Tibial nerve (tissue), 4 donors: ENCODE results near the gene MYL12A. TPM values are rescaled to one million over a fixed set of nuclear protein-coding genes. Genes with fewer than 3 reads are reported as not detected.

ENCODE experiments used
- DNase-seq, 2 donors: peaks; one replicate each; pipeline ENCODE4 v3.0.0-alpha.2; 2019; ENCODE audit warnings: low spot score in 2 of 2
- H3K27ac ChIP-seq, 4 donors: fragments of 200-600 bp; sonication (generic) in 3 of 4; one replicate each; pipeline ENCODE4 v1.5.1; 2017 to 2019; ENCODE audit warnings: mild to moderate bottlenecking in 1 of 4
- H3K27me3 ChIP-seq, 2 donors: fragments of 200-600 bp; sonication (generic) in 1 of 2; one replicate each; pipeline versions ENCODE4 v1.5.1 to v1.6.0; 2017 to 2019
- H3K36me3 ChIP-seq, 3 donors: fragments of 200-600 bp; sonication (generic); one replicate each; pipeline ENCODE4 v1.5.1; 2018 to 2019
- H3K4me1 ChIP-seq, 4 donors: fragments of 200-600 bp; sonication (generic) in 3 of 4; one replicate each; pipeline ENCODE4 v1.5.1; 2017 to 2019
- H3K4me3 ChIP-seq, 4 donors: fragments of 200-600 bp; sonication (generic) in 3 of 4; one replicate each; pipeline ENCODE4 v1.5.1; 2017 to 2019; ENCODE audit warnings: mild to moderate bottlenecking in 1 of 4, moderate library complexity in 1 of 4
- H3K9me3 ChIP-seq, 4 donors: fragments of 200-600 bp; sonication (generic) in 3 of 4; one replicate each; pipeline ENCODE4 v1.5.1; 2017 to 2019
- EP300 ChIP-seq, 2 donors: sonication (generic); formaldehyde crosslinking; IDR thresholded peaks; one replicate each; pipeline ENCODE4 v1.6.1; 2017; ENCODE audit warnings: antibody characterized with exemption in 2 of 2, mild to moderate bottlenecking in 1 of 2
- POLR2A ChIP-seq, 2 donors: fragments of 450-650 bp; IDR thresholded peaks; one replicate each; pipeline ENCODE4 v1.6.1; 2017; ENCODE audit warnings: antibody characterized with exemption in 2 of 2, mild to moderate bottlenecking in 2 of 2, moderate library complexity in 2 of 2
- whole genome bisulfite sequencing, 2 donors: methylation state at CpG; one replicate each; pipeline ENCODE4 v1.1.5; 2018; 5-methylcytosine and 5-hydroxymethylcytosine counted together
- total RNA-seq, 4 donors: library from RNA; depleted of rRNA; stranded (reverse); fragments of >200 nt; gene quantifications; one replicate each; pipeline ENCODE4 v1.1.0, GENCODE V29; 2016
- TF ChIP-seq, protein P1 (sequence below), 5 experiments: fragments of 200-600 bp in 3 of 5; fragments of 450-650 bp in 2 of 5; sonication (generic) in 3 of 5; IDR thresholded peaks; one replicate each; pipeline ENCODE4 v1.5.1; 2016 to 2019; ENCODE audit warnings: antibody characterized with exemption in 5 of 5, mild to moderate bottlenecking in 3 of 5, moderate library complexity in 2 of 5

Gene MYL12A
- total RNA-seq, 4 donors from 2014 or later: 387 to 515 (median 415) TPM

DNA sequence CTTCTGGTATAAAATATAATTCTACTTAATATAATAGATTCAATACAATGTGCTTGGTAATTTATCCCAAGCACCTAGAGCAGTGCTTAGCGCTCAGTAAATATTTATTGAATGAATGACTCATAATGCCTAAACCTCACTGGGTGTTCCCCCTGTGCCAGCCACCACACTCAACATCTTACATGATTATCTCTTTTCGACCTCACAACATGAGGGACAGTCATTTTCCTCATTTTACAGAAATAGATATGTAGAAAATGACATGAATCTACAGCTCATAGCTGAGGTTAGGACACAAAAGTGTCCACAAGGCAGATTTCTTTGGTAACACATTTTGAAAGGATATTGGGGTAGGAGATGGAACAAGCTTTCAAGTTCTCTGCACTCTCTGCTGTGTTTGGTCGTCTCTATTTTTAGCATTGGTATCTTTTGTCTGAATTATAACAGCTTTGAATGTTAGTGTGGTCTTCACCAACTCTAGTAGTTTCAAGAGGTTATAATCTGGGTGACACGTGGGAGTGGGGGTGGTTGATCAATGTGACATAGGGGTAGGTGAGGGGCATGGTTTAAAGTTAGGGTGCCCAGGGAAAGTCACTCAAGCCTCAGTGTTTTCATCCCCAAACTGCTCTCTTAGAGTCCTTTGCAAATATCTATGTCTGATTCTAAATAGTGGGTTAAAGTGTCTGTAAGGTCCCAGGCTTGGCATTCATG lies 37.6 kb upstream of the MYL12A start:
- no peak for DNase-seq
- H3K27ac ChIP-seq: no peak overlapping the region
- peaks cover 0 to 21% (median 0%) of the 10 kb centered on the region in 3 donors for H3K36me3 ChIP-seq
- H3K27me3 ChIP-seq: no peaks in the 10 kb centered on the region
- H3K4me1 ChIP-seq: peaks cover 0 to 15% (median 11%) of the 10 kb centered on the region in 4 donors
- no peak overlapping the region for H3K4me3 ChIP-seq
- WGBS, 2 donors: 83 to 84% methylated on average over 4 of the region's 4 CpGs
- TF ChIP-seq, protein P1, sequence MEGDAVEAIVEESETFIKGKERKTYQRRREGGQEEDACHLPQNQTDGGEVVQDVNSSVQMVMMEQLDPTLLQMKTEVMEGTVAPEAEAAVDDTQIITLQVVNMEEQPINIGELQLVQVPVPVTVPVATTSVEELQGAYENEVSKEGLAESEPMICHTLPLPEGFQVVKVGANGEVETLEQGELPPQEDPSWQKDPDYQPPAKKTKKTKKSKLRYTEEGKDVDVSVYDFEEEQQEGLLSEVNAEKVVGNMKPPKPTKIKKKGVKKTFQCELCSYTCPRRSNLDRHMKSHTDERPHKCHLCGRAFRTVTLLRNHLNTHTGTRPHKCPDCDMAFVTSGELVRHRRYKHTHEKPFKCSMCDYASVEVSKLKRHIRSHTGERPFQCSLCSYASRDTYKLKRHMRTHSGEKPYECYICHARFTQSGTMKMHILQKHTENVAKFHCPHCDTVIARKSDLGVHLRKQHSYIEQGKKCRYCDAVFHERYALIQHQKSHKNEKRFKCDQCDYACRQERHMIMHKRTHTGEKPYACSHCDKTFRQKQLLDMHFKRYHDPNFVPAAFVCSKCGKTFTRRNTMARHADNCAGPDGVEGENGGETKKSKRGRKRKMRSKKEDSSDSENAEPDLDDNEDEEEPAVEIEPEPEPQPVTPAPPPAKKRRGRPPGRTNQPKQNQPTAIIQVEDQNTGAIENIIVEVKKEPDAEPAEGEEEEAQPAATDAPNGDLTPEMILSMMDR (IDR thresholded peaks at IDR 0.05): no peak
- TF ChIP-seq EP300 (IDR thresholded peaks at IDR 0.05): no peak
- TF ChIP-seq POLR2A (IDR thresholded peaks at IDR 0.05): no peak
- H3K9me3 ChIP-seq: peaks cover 0 to 14% (median 0%) of the 10 kb centered on the region in 4 donors

DNA sequence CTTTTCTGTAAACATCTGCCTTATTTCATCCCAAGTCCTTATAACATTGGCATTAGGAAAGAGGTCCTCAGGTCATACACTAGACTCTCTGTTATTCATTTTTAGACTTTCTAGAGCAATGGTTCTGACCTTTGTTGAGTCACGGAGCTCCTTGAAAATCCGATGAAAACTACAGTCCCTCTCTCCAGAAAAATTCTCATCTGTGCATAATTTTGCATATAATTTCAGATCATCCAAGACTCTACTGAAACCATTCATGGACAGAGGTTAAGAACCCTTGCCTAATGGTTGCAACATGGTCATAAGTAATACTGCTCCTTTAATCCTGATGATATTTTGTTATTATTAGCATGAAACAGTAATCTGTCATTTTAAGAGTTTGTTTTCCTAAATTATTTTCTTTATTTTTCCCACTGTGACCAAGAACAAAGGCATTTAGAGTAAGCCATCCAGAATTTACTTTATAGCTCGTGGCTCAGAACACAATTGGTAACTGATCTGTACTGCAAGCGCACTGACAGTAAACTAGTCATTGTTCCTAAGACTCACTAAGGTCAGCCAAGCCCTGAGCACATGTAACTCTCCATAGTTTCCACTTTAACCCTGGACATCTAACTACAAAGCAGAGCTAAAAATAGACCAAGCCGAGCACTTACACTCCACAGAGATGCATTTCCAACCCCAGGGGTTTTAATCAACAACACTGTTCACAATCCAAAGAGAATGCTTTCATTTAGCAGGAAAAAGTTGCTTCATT lies 36.2 kb upstream of the MYL12A start:
- no peak for DNase-seq
- Histone ChIP-seq H3K27ac (peak overlapping the region in 1 of 4 donors; percentile 40), H3K4me1 (peaks cover 0 to 15% (median 11%) of the 10 kb centered on the region in 4 donors), H3K27me3 (no peaks in the 10 kb centered on the region), H3K9me3 (peaks cover 0 to under 1% (median 0%) of the 10 kb centered on the region in 4 donors), H3K36me3 (peaks cover 0 to 19% (median 0%) of the 10 kb centered on the region in 3 donors), H3K4me3 (no peak overlapping the region)
- WGBS, 2 donors: 13 to 23% methylated on average over 5 of the region's 5 CpGs
- TF ChIP-seq EP300 (IDR thresholded peaks at IDR 0.05) (no peak), POLR2A (IDR thresholded peaks at IDR 0.05) (no peak)
- TF ChIP-seq, protein P1 (IDR thresholded peaks at IDR 0.05): no peak

DNA sequence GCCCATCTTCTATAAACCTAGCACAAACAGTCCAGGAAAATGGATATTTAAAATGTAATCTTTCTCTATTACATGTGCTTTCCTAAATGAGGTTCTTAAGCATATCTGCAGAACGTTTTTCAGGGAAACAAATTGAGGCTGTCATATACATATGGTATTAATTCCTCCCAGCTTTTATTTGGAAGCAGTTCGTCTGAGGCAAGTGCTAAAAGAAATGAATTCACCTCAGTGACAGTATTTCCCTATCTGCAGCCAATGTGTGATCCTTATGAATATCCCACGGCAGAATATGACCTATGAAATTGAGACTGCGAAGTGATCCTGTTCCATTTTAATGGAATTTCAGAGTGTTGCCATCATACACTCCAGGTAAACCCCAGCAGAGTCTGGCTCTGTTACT lies 34.9 kb upstream of the MYL12A start:
- peaks cover 0 to 16% (median 0%) of the 10 kb centered on the region in 3 donors for H3K36me3 ChIP-seq
- peaks cover 0 to 19% (median 11%) of the 10 kb centered on the region in 4 donors for H3K4me1 ChIP-seq
- no peaks in the 10 kb centered on the region for H3K27me3 ChIP-seq
- H3K9me3 ChIP-seq: no peaks in the 10 kb centered on the region
- H3K4me3 ChIP-seq: no peak overlapping the region
- WGBS, 2 donors: 63 to 68% methylated on average over 4 of the region's 4 CpGs
- no peak for TF ChIP-seq POLR2A (IDR thresholded peaks at IDR 0.05)
- TF ChIP-seq, protein P1 (IDR thresholded peaks at IDR 0.05): no peak
- no peak for TF ChIP-seq EP300 (IDR thresholded peaks at IDR 0.05)
- H3K27ac ChIP-seq: no peak overlapping the region
- DNase-seq: no peak

DNA sequence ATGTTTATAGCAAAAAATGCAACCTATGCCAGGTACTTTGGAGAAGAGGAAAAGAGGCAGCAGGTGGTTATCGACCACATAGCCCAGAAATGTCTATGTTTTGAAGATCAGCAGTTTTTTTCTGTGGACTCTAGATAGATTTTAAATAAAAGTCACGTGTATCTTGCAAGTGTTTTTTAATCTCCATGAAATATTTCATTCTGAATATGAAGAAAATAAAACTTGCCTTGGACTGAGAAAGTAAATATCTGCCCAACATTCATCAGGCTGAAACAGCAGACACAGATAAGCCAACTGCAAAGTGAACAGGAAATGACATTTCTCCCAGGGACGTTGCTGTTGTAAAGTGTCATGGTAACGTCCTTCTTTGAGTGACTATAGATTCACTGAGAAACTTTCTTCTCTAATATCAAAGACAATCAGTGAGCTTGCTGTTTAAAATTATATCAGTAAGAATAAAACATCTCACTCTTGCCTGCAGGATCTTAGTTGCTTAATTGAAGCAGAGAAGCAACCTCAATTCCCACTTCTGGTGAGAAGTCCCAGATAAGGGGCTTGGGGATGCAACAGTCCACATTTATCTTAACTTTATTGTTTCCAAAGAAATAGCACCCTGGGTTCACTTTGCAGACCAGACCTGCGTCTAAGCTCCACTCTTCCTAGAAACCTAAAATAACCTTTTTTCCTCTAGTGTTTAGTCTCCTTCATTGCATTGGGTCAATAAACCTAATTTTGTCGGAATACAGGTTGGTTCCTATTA lies 34.1 kb upstream of the MYL12A start:
- Histone ChIP-seq H3K9me3 (no peaks in the 10 kb centered on the region), H3K4me3 (no peak overlapping the region), H3K36me3 (peaks cover 0 to 10% (median 0%) of the 10 kb centered on the region in 3 donors), H3K27ac (no peak overlapping the region), H3K27me3 (no peaks in the 10 kb centered on the region), H3K4me1 (peaks cover 0 to 26% (median 11%) of the 10 kb centered on the region in 4 donors)
- WGBS, 2 donors: 55 to 57% methylated on average over 6 of the region's 6 CpGs
- DNase-seq: no peak
- TF ChIP-seq, protein P1 (IDR thresholded peaks at IDR 0.05): no peak
- TF ChIP-seq POLR2A (IDR thresholded peaks at IDR 0.05) (no peak), EP300 (IDR thresholded peaks at IDR 0.05) (no peak)
